ENCODE measurements around the gene JAKMIP1.
"Not testable (repeated sequence)": the region's sequence is repeated elsewhere in the genome, so short reads cannot be mapped to it uniquely, and the experiment has no call there.

JAKMIP1 gene

GRCh38 chr4:6141554-6141953 is 58.8 kb downstream of the JAKMIP1 start:
- Mint-ChIP-seq H3K36me3 (ENCODE audit: low read depth) (no peaks in the 10 kb centered on the region), H3K4me3 (no peak overlapping the region), H3K27me3 (ENCODE audit: low read depth, poor library complexity) (peaks cover 22% of the 10 kb centered on the region), H3K4me1 (no peaks in the 10 kb centered on the region), H3K27ac (no peak overlapping the region), H3K9me3 (peaks cover 13% of the 10 kb centered on the region)
- DNase-seq, result no peak
- TF ChIP-seq, protein P1, sequence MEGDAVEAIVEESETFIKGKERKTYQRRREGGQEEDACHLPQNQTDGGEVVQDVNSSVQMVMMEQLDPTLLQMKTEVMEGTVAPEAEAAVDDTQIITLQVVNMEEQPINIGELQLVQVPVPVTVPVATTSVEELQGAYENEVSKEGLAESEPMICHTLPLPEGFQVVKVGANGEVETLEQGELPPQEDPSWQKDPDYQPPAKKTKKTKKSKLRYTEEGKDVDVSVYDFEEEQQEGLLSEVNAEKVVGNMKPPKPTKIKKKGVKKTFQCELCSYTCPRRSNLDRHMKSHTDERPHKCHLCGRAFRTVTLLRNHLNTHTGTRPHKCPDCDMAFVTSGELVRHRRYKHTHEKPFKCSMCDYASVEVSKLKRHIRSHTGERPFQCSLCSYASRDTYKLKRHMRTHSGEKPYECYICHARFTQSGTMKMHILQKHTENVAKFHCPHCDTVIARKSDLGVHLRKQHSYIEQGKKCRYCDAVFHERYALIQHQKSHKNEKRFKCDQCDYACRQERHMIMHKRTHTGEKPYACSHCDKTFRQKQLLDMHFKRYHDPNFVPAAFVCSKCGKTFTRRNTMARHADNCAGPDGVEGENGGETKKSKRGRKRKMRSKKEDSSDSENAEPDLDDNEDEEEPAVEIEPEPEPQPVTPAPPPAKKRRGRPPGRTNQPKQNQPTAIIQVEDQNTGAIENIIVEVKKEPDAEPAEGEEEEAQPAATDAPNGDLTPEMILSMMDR (IDR thresholded peaks at IDR 0.05), result no peak

- H3K27ac Mint-ChIP-seq; H3K36me3 Mint-ChIP-seq (ENCODE audit: low read depth); H3K4me3 Mint-ChIP-seq; H3K4me1 Mint-ChIP-seq; DNase-seq: not testable (repeated sequence)
- Mint-ChIP-seq H3K9me3 (peaks cover 13% of the 10 kb centered on the region), H3K27me3 (ENCODE audit: low read depth, poor library complexity) (peaks cover 20% of the 10 kb centered on the region)
Measured at GRCh38 chr4:6141021-6141420, 59.3 kb downstream of the JAKMIP1 start.

DNA sequence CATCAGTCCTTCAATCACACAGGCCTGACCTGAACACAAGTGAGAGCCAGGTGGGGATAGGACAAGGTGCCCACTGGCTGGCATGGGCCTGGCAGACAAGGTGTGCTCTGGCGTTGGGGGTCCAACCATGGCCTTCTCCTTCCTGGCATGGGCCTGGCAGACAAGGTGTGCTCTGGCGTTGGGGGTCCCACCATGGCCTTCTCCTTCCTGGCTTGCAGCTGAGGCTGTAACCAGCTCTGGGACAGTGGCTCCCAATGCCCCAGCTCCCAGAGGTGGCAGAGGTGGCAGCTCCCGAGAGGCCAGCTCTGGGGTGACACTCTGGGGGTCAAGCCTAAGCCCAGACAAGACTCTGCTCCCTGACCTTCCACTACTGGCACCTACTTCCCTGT is 62.6 kb downstream of the JAKMIP1 start:
- peaks cover 9% of the 10 kb centered on the region for H3K9me3 Mint-ChIP-seq
- no peaks in the 10 kb centered on the region for H3K4me1 Mint-ChIP-seq

DNA sequence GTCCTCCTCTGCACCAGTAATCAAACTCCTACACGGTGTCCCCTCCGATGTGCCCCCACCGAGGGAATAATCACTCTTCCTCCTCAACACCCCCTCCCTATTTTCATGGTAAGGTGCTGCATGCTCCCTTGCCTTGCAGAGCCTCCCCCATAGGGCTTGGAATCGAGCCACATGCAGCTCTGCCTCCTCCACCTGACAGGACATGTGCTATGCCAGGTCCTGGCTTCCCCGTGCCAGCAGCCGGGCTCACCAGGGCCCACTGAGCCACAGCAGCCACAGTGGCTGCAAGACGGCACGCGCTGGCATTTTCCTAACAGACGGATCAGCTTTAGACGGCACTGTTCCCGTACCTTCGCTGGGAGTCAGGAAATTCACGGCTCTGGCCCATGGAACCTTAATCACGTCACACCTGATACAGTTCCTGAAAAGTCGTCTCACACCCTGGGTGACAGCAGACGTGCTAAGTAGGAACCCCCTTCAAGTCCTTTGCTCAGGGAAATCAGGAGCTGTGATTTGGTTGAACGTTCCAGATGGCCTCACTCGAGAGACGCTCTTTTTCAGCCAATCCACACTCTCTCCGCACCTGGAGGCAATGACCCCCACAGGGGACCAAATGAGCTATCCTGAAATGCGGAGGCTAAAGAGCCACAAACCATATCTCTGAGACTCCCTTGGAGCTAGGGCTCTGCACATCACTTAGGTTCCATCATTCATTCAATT is 63.2 kb downstream of the JAKMIP1 start:
- peaks cover 26% of the 10 kb centered on the region for H3K27me3 Mint-ChIP-seq (ENCODE audit: low read depth, poor library complexity)

More for the DNA sequence above, 62.6 kb downstream of the JAKMIP1 start:
- TF ChIP-seq, protein P1 (IDR thresholded peaks at IDR 0.05), result no peak
- Mint-ChIP-seq H3K36me3 (ENCODE audit: low read depth) (no peaks in the 10 kb centered on the region), H3K27ac (no peak overlapping the region), H3K4me3 (no peak overlapping the region), H3K27me3 (ENCODE audit: low read depth, poor library complexity) (peaks cover 23% of the 10 kb centered on the region)
- no peak for DNase-seq

GRCh38 chr4:6134612-6135220 is 65.6 kb downstream of the JAKMIP1 start:
- DNase-seq, result no peak
- H3K36me3 Mint-ChIP-seq (ENCODE audit: low read depth), result no peaks in the 10 kb centered on the region
- no peaks in the 10 kb centered on the region for H3K4me1 Mint-ChIP-seq
- no peak overlapping the region for H3K27ac Mint-ChIP-seq
- no peak overlapping the region for H3K4me3 Mint-ChIP-seq
- H3K27me3 Mint-ChIP-seq (ENCODE audit: low read depth, poor library complexity), result peaks cover 34% of the 10 kb centered on the region
- H3K9me3 Mint-ChIP-seq, result peaks cover 9% of the 10 kb centered on the region
- TF ChIP-seq, protein P1 (IDR thresholded peaks at IDR 0.05), result no peak

More for the DNA sequence above, 63.2 kb downstream of the JAKMIP1 start:
- H3K36me3 Mint-ChIP-seq (ENCODE audit: low read depth), result no peaks in the 10 kb centered on the region
- H3K4me3 Mint-ChIP-seq, result no peak overlapping the region
- DNase-seq, result no peak
- peaks cover 9% of the 10 kb centered on the region for H3K9me3 Mint-ChIP-seq
- H3K27ac Mint-ChIP-seq, result no peak overlapping the region
- TF ChIP-seq, protein P1 (IDR thresholded peaks at IDR 0.05), result no peak
- H3K4me1 Mint-ChIP-seq, result no peaks in the 10 kb centered on the region

GRCh38 chr4:6132716-6133115 is 67.6 kb downstream of the JAKMIP1 start:
- H3K27me3 Mint-ChIP-seq (ENCODE audit: low read depth, poor library complexity), result peaks cover 29% of the 10 kb centered on the region
- peaks cover 9% of the 10 kb centered on the region for H3K9me3 Mint-ChIP-seq
- H3K36me3 Mint-ChIP-seq (ENCODE audit: low read depth), result no peaks in the 10 kb centered on the region
- no peaks in the 10 kb centered on the region for H3K4me1 Mint-ChIP-seq
- no peak for DNase-seq
- H3K27ac Mint-ChIP-seq, result no peak overlapping the region
- no peak overlapping the region for H3K4me3 Mint-ChIP-seq
- TF ChIP-seq, protein P1 (IDR thresholded peaks at IDR 0.05), result no peak
